Lower lobe of right lung (tissue), 2 donors: Measurements from ENCODE around the gene PASK. TPM values are rescaled to one million over a fixed set of nuclear protein-coding genes. Genes with fewer than 3 reads are reported as not detected.

Source experiments
- ATAC-seq, 2 donors: fragments of 200-7000 bp; cut with Tn5 transposase; one replicate each; pipeline ENCODE4 v1.9.1; 2020 to 2022; ENCODE audit warnings: mild to moderate bottlenecking in 2 of 2, moderate library complexity in 2 of 2
- DNase-seq: peaks from one replicate; pipeline ENCODE4 v3.0.0-alpha.2; 2020
- H3K27ac ChIP-seq: fragments of 200-600 bp; one replicate; pipeline ENCODE4 v1.8.0; 2022
- H3K27me3 ChIP-seq: fragments of 200-600 bp; one replicate; pipeline ENCODE4 v1.8.0; 2022; ENCODE audit warnings: low read depth
- H3K36me3 ChIP-seq: fragments of 200-600 bp; one replicate; pipeline ENCODE4 v1.8.0; 2022; ENCODE audit warnings: mild to moderate bottlenecking
- H3K4me1 ChIP-seq: fragments of 200-600 bp; one replicate; pipeline ENCODE4 v1.8.0; 2022
- H3K4me3 ChIP-seq: fragments of 200-600 bp; one replicate; pipeline ENCODE4 v1.8.0; 2022; ENCODE audit warnings: mild to moderate bottlenecking
- H3K9me3 ChIP-seq: fragments of 200-600 bp; one replicate; pipeline ENCODE4 v1.8.0; 2022
- CTCF ChIP-seq: fragments of 200-600 bp; IDR thresholded peaks from one replicate; pipeline ENCODE4 v1.8.0; 2022; ENCODE audit warnings: antibody characterized with exemption, mild to moderate bottlenecking
- intact Hi-C: fragments of 100-400 bp; cut with DNase I; formaldehyde crosslinking; loops from one replicate; pipeline ENCODE4 v1.11.0; 2022
- total RNA-seq: library from RNA; stranded (reverse); fragmentation: NEBNext Ultra II Directional; extraction: Animal tissue kit (Norgen Biotek cat#: 25700); gene quantifications from one replicate; pipeline ENCODE4 v1.2.1, GENCODE V29; 2021
- donor health status: DM: no; HTN: yes; CAD: no; lungs with severe emphysema.

The PASK gene
- total RNA-seq, 1 donor from 2014 or later = 10.8 TPM

- H3K27me3 ChIP-seq = no peaks in the 10 kb centered on the region
- TF ChIP-seq CTCF = no peak
- peaks cover 29% of the 10 kb centered on the region for H3K36me3 ChIP-seq
- no peak overlapping the region for H3K4me3 ChIP-seq
- DNase-seq = no peak
- H3K4me1 ChIP-seq = peaks cover 26% of the 10 kb centered on the region
- intact Hi-C loops = no loop called here
- no peak overlapping the region for H3K27ac ChIP-seq
- ATAC-seq = no peak
- H3K9me3 ChIP-seq = no peaks in the 10 kb centered on the region
Observed at GRCh38 chr2:241151934-241152660, 2.8 kb upstream of the PASK start.

- ATAC-seq = peak; percentile 7 to 18
- intact Hi-C loops = no loop called here
- H3K27me3 ChIP-seq = no peaks in the 10 kb centered on the region
- H3K4me3 ChIP-seq = peak overlapping the region; percentile 98
- H3K4me1 ChIP-seq = peaks cover 23% of the 10 kb centered on the region
- DNase-seq = no peak
- H3K36me3 ChIP-seq = peaks cover 26% of the 10 kb centered on the region
- H3K27ac ChIP-seq = peak overlapping the region; percentile 85
- no peak for TF ChIP-seq CTCF
- no peaks in the 10 kb centered on the region for H3K9me3 ChIP-seq
Observed at GRCh38 chr2:241150660-241151530, 1.6 kb upstream of the PASK start.

- DNase-seq (peak; percentile 97), ATAC-seq (peak; percentile 97 to 98)
- intact Hi-C loops = no loop called here
- H3K4me3 ChIP-seq = peak within 1 kb of the TSS; percentile 98
- no peaks in the 10 kb centered on the region for H3K27me3 ChIP-seq
- H3K27ac ChIP-seq = peak within 1 kb of the TSS; percentile 85
- no peak for TF ChIP-seq CTCF
- peaks cover 23% of the 10 kb centered on the region for H3K4me1 ChIP-seq
- no peaks in the 10 kb centered on the region for H3K9me3 ChIP-seq
- peaks cover 18% of the 10 kb centered on the region for H3K36me3 ChIP-seq
Observed at GRCh38 chr2:241149925-241150659, 820 bp upstream of the PASK start, which contains the start of gene PPP1R7. Gene PPP1R7 (plus strand): TSS chr2:241150467. CDS start chr2:241150496, 29 bp downstream.

GRCh38 chr2:241149675-241149924 lies 328 bp upstream of the PASK start:
- ATAC-seq (peak in 1 of 2 donors; percentile 18), DNase-seq (no peak)
- Histone ChIP-seq H3K4me3 (peak overlapping the region; percentile 98), H3K36me3 (peaks cover 13% of the 10 kb centered on the region), H3K4me1 (peaks cover 23% of the 10 kb centered on the region), H3K27ac (peak overlapping the region; percentile 85), H3K27me3 (no peaks in the 10 kb centered on the region), H3K9me3 (no peaks in the 10 kb centered on the region)
- no peak for TF ChIP-seq CTCF
- intact Hi-C loops = no loop called here

- peaks cover 23% of the 10 kb centered on the region for H3K4me1 ChIP-seq
- peak overlapping the region; percentile 98 for H3K4me3 ChIP-seq
- no peaks in the 10 kb centered on the region for H3K9me3 ChIP-seq
- H3K36me3 ChIP-seq = peaks cover 3% of the 10 kb centered on the region
- intact Hi-C loops = no loop called here
- no peak for ATAC-seq
- no peaks in the 10 kb centered on the region for H3K27me3 ChIP-seq
- H3K27ac ChIP-seq = no peak overlapping the region
- TF ChIP-seq CTCF = no peak
- DNase-seq = no peak
Observed at GRCh38 chr2:241148239-241148638, 1.0 kb downstream of the PASK start.
